HepG2 (cell line): Measurements from ENCODE around the gene TRMT1. TPM values are rescaled to one million over a fixed set of nuclear protein-coding genes. Genes with fewer than 3 reads are reported as not detected.

ENCODE experiments used
- ATF7 ChIP-seq, 2 experiments: fragments of 450-650 bp in 1 of 2; sonication (generic) in 1 of 2; formaldehyde crosslinking in 1 of 2; IDR thresholded peaks; 2 replicates each; pipeline versions ENCODE4 v1.4.0 to v1.6.1; 2016 to 2020; ENCODE audit warnings: antibody characterized with exemption in 1 of 2, mild to moderate bottlenecking in 1 of 2, missing genetic modification reagents in 1 of 2
- CSRNP2 ChIP-seq: sonication (generic); formaldehyde crosslinking; conservative IDR thresholded peaks from 2 replicates; pipeline ENCODE4 v1.8.0; 2022; ENCODE audit warnings: low read depth, missing genetic modification reagents
- DBP ChIP-seq: sonication (generic); formaldehyde crosslinking; IDR thresholded peaks from 2 replicates; pipeline ENCODE4 v1.4.0; 2020; ENCODE audit warnings: missing genetic modification reagents; ENCODE audit errors: not compliant biosample characterization
- FOXP4 ChIP-seq: sonication (generic); formaldehyde crosslinking; IDR thresholded peaks from 2 replicates; pipeline ENCODE4 v1.4.0; 2020; ENCODE audit warnings: missing genetic modification reagents
- GMEB2 ChIP-seq: IDR thresholded peaks from 2 replicates; pipeline ENCODE4 v1.6.1; 2016; ENCODE audit warnings: missing biosample characterization, missing genetic modification reagents, low read depth
- HOXD1 ChIP-seq: sonication (generic); formaldehyde crosslinking; IDR thresholded peaks from 2 replicates; pipeline ENCODE4 v1.5.0; 2020; ENCODE audit warnings: missing genetic modification reagents
- MIXL1 ChIP-seq: IDR thresholded peaks from 2 replicates; pipeline ENCODE4 v1.6.1; 2016
- NFE2L2 ChIP-seq: fragments of 150-350 bp; IDR thresholded peaks from 2 replicates; pipeline ENCODE4 v1.6.1; 2014; ENCODE audit warnings: low read length
- PAWR ChIP-seq: sonication (generic); formaldehyde crosslinking; IDR thresholded peaks from 2 replicates; pipeline ENCODE4 v1.4.0; 2020; ENCODE audit warnings: missing genetic modification reagents, mild to moderate bottlenecking, borderline replicate concordance
- TBL1XR1 ChIP-seq: fragments of 150-350 bp; IDR thresholded peaks from 2 replicates; pipeline ENCODE4 v1.6.1; 2014; ENCODE audit warnings: borderline replicate concordance, low read length; ENCODE audit not compliant: partially characterized antibody
- ZBTB44 ChIP-seq: sonication (generic); formaldehyde crosslinking; IDR thresholded peaks from 2 replicates; pipeline ENCODE4 v1.4.0; 2020; ENCODE audit warnings: missing genetic modification reagents
- ZKSCAN5 ChIP-seq: sonication (generic); formaldehyde crosslinking; IDR thresholded peaks from 2 replicates; pipeline ENCODE4 v1.5.1; 2020; ENCODE audit warnings: mild to moderate bottlenecking, missing genetic modification reagents
- ZNF264 ChIP-seq: sonication (generic); formaldehyde crosslinking; IDR thresholded peaks from 2 replicates; pipeline ENCODE4 v1.4.0; 2020; ENCODE audit warnings: missing genetic modification reagents
- ZNF275 ChIP-seq: sonication (generic); formaldehyde crosslinking; IDR thresholded peaks from 2 replicates; pipeline ENCODE4 v1.8.0; 2022; ENCODE audit warnings: missing genetic modification reagents, mild to moderate bottlenecking, inconsistent platforms, borderline replicate concordance
- ZNF30 ChIP-seq: sonication (generic); formaldehyde crosslinking; IDR thresholded peaks from 2 replicates; pipeline ENCODE4 v1.5.0; 2020; ENCODE audit warnings: mild to moderate bottlenecking, missing genetic modification reagents
- ZNF331 ChIP-seq: sonication (generic); formaldehyde crosslinking; IDR thresholded peaks from 2 replicates; pipeline ENCODE4 v1.4.0; 2020; ENCODE audit warnings: missing genetic modification reagents
- ZNF564 ChIP-seq: sonication (generic); formaldehyde crosslinking; IDR thresholded peaks from 2 replicates; pipeline ENCODE4 v1.8.1; 2023; ENCODE audit warnings: mild to moderate bottlenecking, missing genetic modification reagents
- ZNF619 ChIP-seq: sonication (generic); formaldehyde crosslinking; IDR thresholded peaks from 2 replicates; pipeline ENCODE4 v1.4.0; 2020; ENCODE audit warnings: mild to moderate bottlenecking, missing genetic modification reagents
- ZNF761 ChIP-seq: sonication (generic); formaldehyde crosslinking; conservative IDR thresholded peaks from 2 replicates; pipeline ENCODE4 v1.4.0; 2020; ENCODE audit warnings: mild to moderate bottlenecking, missing genetic modification reagents
- ZNF788 ChIP-seq: sonication (generic); formaldehyde crosslinking; IDR thresholded peaks from 2 replicates; pipeline ENCODE4 v1.5.0; 2020; ENCODE audit warnings: mild to moderate bottlenecking, missing genetic modification reagents, borderline replicate concordance
- ZSCAN30 ChIP-seq: sonication (generic); formaldehyde crosslinking; IDR thresholded peaks from 2 replicates; pipeline ENCODE4 v1.5.0; 2020; ENCODE audit warnings: mild to moderate bottlenecking, missing genetic modification reagents
- polyA plus RNA-seq, 8 experiments: library from polyadenylated mRNA; depleted of rRNA in 3 of 8; stranded (reverse) in 7 of 8; unstranded in 1 of 8; fragments of >200 nt; fragmentation: Illumina TruSeq in 4 of 8; extraction: Trizol in 4 of 8; gene quantifications; 2 replicates each; pipeline versions ENCODE4 v1.2.1 to v1.2.3, GENCODE V29; 2011 to 2016; ENCODE audit warnings: low read depth in 4 of 8, missing spikeins in 1 of 8, mixed read lengths in 1 of 8; ENCODE audit not compliant: insufficient read depth in 1 of 8
- total RNA-seq, 5 experiments: library from RNA; depleted of rRNA; stranded (reverse); fragments of >200 nt; fragmentation: Illumina TruSeq; extraction: Trizol; gene quantifications; 2 replicates each; pipeline ENCODE4 v1.2.3, GENCODE V29; 2016; ENCODE audit warnings: low read depth in 1 of 5

The TRMT1 gene
- total and polyA plus RNA-seq, 2 of the 13 experiments (the other 11 are each of a cell fraction or from before 2014, with no cell fraction given), result 35.5 to 44.1 TPM

- no peak for TF ChIP-seq ZBTB44 (CRISPR knock-in tag)
- peak; percentile 69; the same call in 1 of the 2 replicates for TF ChIP-seq ZNF619 (CRISPR knock-in tag)
- TF ChIP-seq PAWR (CRISPR knock-in tag), result no peak
- TF ChIP-seq FOXP4, result peak; percentile 54; the same call in 1 of the 2 replicates
- no peak for TF ChIP-seq ZSCAN30 (CRISPR knock-in tag)
- TF ChIP-seq GMEB2 (CRISPR knock-in tag), result no peak
- no peak for TF ChIP-seq ZNF564 (CRISPR knock-in tag)
- TF ChIP-seq ZNF788 (CRISPR knock-in tag), result peak; percentile 70; the same call in 1 of the 2 replicates
- TF ChIP-seq ZNF275, result 0 out of 2 replicates have a peak, but pooled peaks have one; percentile 28
- no peak for TF ChIP-seq ZNF761 (CRISPR knock-in tag)
- TF ChIP-seq TBL1XR1, result peak; percentile 42
- TF ChIP-seq MIXL1 (CRISPR knock-in tag), result 0 out of 2 replicates have a peak, but pooled peaks have one; percentile 14
- no peak for TF ChIP-seq ZNF30 (CRISPR knock-in tag)
- TF ChIP-seq CSRNP2 (CRISPR knock-in tag), result no peak
- TF ChIP-seq NFE2L2, result no peak
- no peak for TF ChIP-seq HOXD1 (CRISPR knock-in tag)
- no peak for TF ChIP-seq ZKSCAN5
- TF ChIP-seq ATF7 (IDR thresholded peaks at IDR 0.05), result peak; percentile 97
- TF ChIP-seq ATF7 (CRISPR knock-in tag; IDR thresholded peaks at IDR 0.05), result peak; percentile 32; the same call in 1 of the 2 replicates
- TF ChIP-seq ZNF264 (CRISPR knock-in tag), result peak; percentile 85; the same call in 1 of the 2 replicates
- peak; percentile 92 for TF ChIP-seq DBP (CRISPR knock-in tag)
- TF ChIP-seq ZNF331, result 0 out of 2 replicates have a peak, but pooled peaks have one; percentile 21
Observed at GRCh38 chr19:13152974-13153568, 36.5 kb upstream of the TRMT1 start (continued).
